ENCODE results near the gene PLEKHG4B.

GRCh38 chr5:181160-181559 lies 89.2 kb downstream of the PLEKHG4B start:
- TF ChIP-seq POLR2A (IDR thresholded peaks at IDR 0.05; ENCODE audit: low read depth, low read length) (no peak), POLR2AphosphoS5 (IDR thresholded peaks at IDR 0.05; ENCODE audit: low read depth, low read length) (no peak), TAF1 (IDR thresholded peaks at IDR 0.05; ENCODE audit: low read depth, low read length) (no peak), SPI1 (IDR thresholded peaks at IDR 0.05; ENCODE audit: low read depth, low read length) (no peak), PAX5 (IDR thresholded peaks at IDR 0.05; ENCODE audit: insufficient read depth, low read length, severe bottlenecking) (no peak), POU2F2 (IDR thresholded peaks at IDR 0.05; ENCODE audit: low read depth, low read length) (no peak)
